Activated T-cell treated with anti-CD3 and anti-CD28 coated beads for 24 hours (primary cell): ENCODE results near the gene TTLL12.
A peak's percentile ranks its signal among the peaks of the same experiment; 100 is the strongest.

Source experiments
- DNase-seq: peaks from one replicate; pipeline ENCODE4 v3.0.0-alpha.2; 2020; ENCODE audit warnings: low read depth

The TTLL12 gene

GRCh38 chr22:43186272-43187170, at the start of gene TTLL12:
TSS of gene TTLL12 (minus strand) at chr22:43187134. CDS start at chr22:43187069, 65 bp downstream.
- DNase-seq = peak; percentile 31

GRCh38 chr22:43235445-43236409, 48.8 kb upstream of the TTLL12 start:
- DNase-seq = no peak

GRCh38 chr22:43234264-43234988, 47.5 kb upstream of the TTLL12 start:
- no peak for DNase-seq

GRCh38 chr22:43233529-43233928, 46.6 kb upstream of the TTLL12 start:
- no peak for DNase-seq

GRCh38 chr22:43232445-43232844, 45.5 kb upstream of the TTLL12 start:
- no peak for DNase-seq

GRCh38 chr22:43231724-43232034, 44.7 kb upstream of the TTLL12 start:
- no peak for DNase-seq

GRCh38 chr22:43230971-43231723, 44.2 kb upstream of the TTLL12 start:
- DNase-seq = peak; percentile 57

- DNase-seq = no peak
Observed at GRCh38 chr22:43230571-43230970, 43.6 kb upstream of the TTLL12 start.

- no peak for DNase-seq
Observed at GRCh38 chr22:43228863-43229262, 41.9 kb upstream of the TTLL12 start.

- DNase-seq = no peak
Observed at GRCh38 chr22:43228330-43228729, 41.4 kb upstream of the TTLL12 start.

GRCh38 chr22:43227239-43227630, 40.3 kb upstream of the TTLL12 start:
- DNase-seq = no peak

- no peak for DNase-seq
Observed at GRCh38 chr22:43226377-43227238, 39.7 kb upstream of the TTLL12 start.

- DNase-seq = no peak
Observed at GRCh38 chr22:43225609-43226008, 38.7 kb upstream of the TTLL12 start.

- DNase-seq = no peak
Observed at GRCh38 chr22:43222987-43223386, 36.1 kb upstream of the TTLL12 start.

- no peak for DNase-seq
Observed at GRCh38 chr22:43222262-43222661, 35.3 kb upstream of the TTLL12 start.

GRCh38 chr22:43220625-43221380, 33.9 kb upstream of the TTLL12 start:
- no peak for DNase-seq

GRCh38 chr22:43218786-43219185, 31.9 kb upstream of the TTLL12 start:
- no peak for DNase-seq

GRCh38 chr22:43217285-43218030, 30.5 kb upstream of the TTLL12 start:
- DNase-seq = no peak

- no peak for DNase-seq
Observed at GRCh38 chr22:43216738-43217137, 29.8 kb upstream of the TTLL12 start.
